Endothelial cell of umbilical vein (primary cell): Measurements from ENCODE around the gene LNPK. TPM values are rescaled to one million over a fixed set of nuclear protein-coding genes. Genes with fewer than 3 reads are reported as not detected.

Experiments used
- BruUV-seq: library from RNA; stranded (reverse); fragments of 400-500 nt; replicated peaks from 2 replicates; lab custom pipeline; 2021; lab: Mats Ljungman, UMichigan
- CTCF ChIA-PET: fragments of 300-600, 350-600 bp; sonication (Branson Sonifier 250); formaldehyde crosslinking; loops from one replicate; lab custom pipeline; 2021; ENCODE audit warnings: antibody characterized with exemption, inconsistent platforms; lab: Charles Lee
- POLR2A ChIA-PET: fragments of 300-600, 350-600 bp; sonication (Branson Sonifier 250); formaldehyde crosslinking; loops from one replicate; lab custom pipeline; 2021; ENCODE audit warnings: antibody characterized with exemption, inconsistent platforms; lab: Charles Lee
- DNase-seq: peaks from one replicate; pipeline ENCODE4 v3.0.0-alpha.2; 2011; ENCODE audit warnings: low read depth, low spot score
- FAIRE-seq: peaks from 2 replicates; lab custom pipeline; 2011; peaks lifted over from hg19 to GRCh38; lab: Jason Lieb, UNC
- H2AFZ ChIP-seq: 2 replicates; pipeline ENCODE4 v1.6.0; 2012; ENCODE audit warnings: low read depth, low read length, control low read depth, inconsistent platforms
- H3K27ac ChIP-seq: 2 replicates; pipeline ENCODE4 v1.5.1; 2011; ENCODE audit warnings: low read depth, mild to moderate bottlenecking, control low read depth, low read length, moderate library complexity; ENCODE audit not compliant: insufficient read depth
- H3K27me3 ChIP-seq, 2 experiments: 2 replicates each; pipeline versions ENCODE4 v1.6.0 to v1.6.1; 2011; ENCODE audit warnings: low read length in 2 of 2, mixed read lengths in 1 of 2; ENCODE audit not compliant: control insufficient read depth in 2 of 2, insufficient read depth in 2 of 2
- H3K36me3 ChIP-seq, 2 experiments: 2 replicates in 1 of 2; 3 replicates in 1 of 2; pipeline ENCODE4 v1.5.1; 2011; ENCODE audit warnings: low read length in 2 of 2, mild to moderate bottlenecking in 1 of 2, moderate library complexity in 1 of 2; ENCODE audit not compliant: control insufficient read depth in 2 of 2, insufficient read depth in 2 of 2; ENCODE audit errors: extremely low read depth in 1 of 2
- H3K4me1 ChIP-seq: 3 replicates; pipeline ENCODE4 v1.5.1; 2011; ENCODE audit warnings: mild to moderate bottlenecking, low read length; ENCODE audit not compliant: control insufficient read depth, insufficient read depth; ENCODE audit errors: extremely low read depth
- H3K4me2 ChIP-seq: 2 replicates; pipeline ENCODE4 v1.6.1; 2011; ENCODE audit warnings: low read length, control low read depth, mixed read lengths; ENCODE audit not compliant: insufficient read depth
- H3K4me3 ChIP-seq, 3 experiments: fragments of 200-600 bp in 1 of 3; sonication (generic), shearing (Covaris generic) in 1 of 3; replicated peaks in 1 of 3; 2 replicates each; pipeline ENCODE4 v1.5.1; 2011 to 2016; ENCODE audit warnings: control low read depth in 3 of 3, low read length in 3 of 3, mild to moderate bottlenecking in 2 of 3, inconsistent platforms in 1 of 3, low read depth in 1 of 3, moderate library complexity in 1 of 3; ENCODE audit not compliant: insufficient read depth in 1 of 3
- H3K79me2 ChIP-seq: 2 replicates; pipeline ENCODE4 v1.6.0; 2012; ENCODE audit warnings: low read length, inconsistent platforms; ENCODE audit not compliant: control insufficient read depth, insufficient read depth
- H3K9ac ChIP-seq: replicated peaks from 2 replicates; pipeline ENCODE3; 2011; ENCODE audit warnings: low read length, control low read depth; ENCODE audit not compliant: insufficient read depth; ENCODE audit errors: extremely low read depth
- H3K9me1 ChIP-seq: replicated peaks from 3 replicates; pipeline ENCODE4 v1.6.0; 2011; ENCODE audit warnings: mild to moderate bottlenecking, low read length; ENCODE audit not compliant: control insufficient read depth, insufficient read depth; ENCODE audit errors: extremely low read depth
- H3K9me3 ChIP-seq: replicated peaks from 2 replicates; pipeline ENCODE4 v1.5.1; 2012; ENCODE audit warnings: low read length, inconsistent platforms; ENCODE audit not compliant: control insufficient read depth, insufficient read depth
- H4K20me1 ChIP-seq: replicated peaks from 2 replicates; pipeline ENCODE3; 2011; ENCODE audit warnings: mild to moderate bottlenecking, low read length; ENCODE audit not compliant: control insufficient read depth, insufficient read depth; ENCODE audit errors: extremely low read depth
- CTCF ChIP-seq, 2 donors: IDR thresholded peaks; 1 replicate in 1 of 2; 2 replicates in 1 of 2; pipeline ENCODE4 v1.5.1; 2011; ENCODE audit warnings: low read length in 2 of 2, mild to moderate bottlenecking in 2 of 2, moderate library complexity in 2 of 2, control low read depth in 1 of 2, inconsistent platforms in 1 of 2, low read depth in 1 of 2; ENCODE audit not compliant: insufficient read depth in 1 of 2; ENCODE audit errors: extremely low read depth in 1 of 2
- EZH2 ChIP-seq: IDR thresholded peaks from 2 replicates; pipeline ENCODE4 v1.6.1; 2012; ENCODE audit warnings: borderline replicate concordance, low read depth, mild to moderate bottlenecking, moderate library complexity, low read length, inconsistent platforms; ENCODE audit not compliant: severe bottlenecking
- FOS ChIP-seq: IDR thresholded peaks from 2 replicates; pipeline ENCODE4 v1.6.1; 2011; ENCODE audit warnings: mild to moderate bottlenecking, low read length, moderate library complexity, borderline replicate concordance; ENCODE audit not compliant: insufficient read depth
- MAX ChIP-seq: IDR thresholded peaks from 2 replicates; pipeline ENCODE4 v1.6.1; 2011; ENCODE audit not compliant: insufficient read depth, insufficient read length
- MYC ChIP-seq: IDR thresholded peaks from one replicate; pipeline ENCODE4 v1.6.1; 2011; ENCODE audit warnings: mild to moderate bottlenecking, low read depth, low read length
- POLR2A ChIP-seq: IDR thresholded peaks from 2 replicates; pipeline ENCODE4 v1.6.1; 2012; ENCODE audit warnings: low read depth, mild to moderate bottlenecking, control low read depth, low read length
- dilution Hi-C: fragments of 300-500 bp; cut with MboI; formaldehyde crosslinking; loops from one replicate; pipeline ENCODE4 v1.15.0; 2019; ENCODE audit warnings: low sequenced_read_pairs; ENCODE audit not compliant: extremely low pct_ligation_motif_present
- intact Hi-C: fragments of 100-400 bp; cut with micrococcal nuclease; formaldehyde crosslinking; loops from one replicate; pipeline ENCODE4 v1.10.0; 2022
- polyA plus RNA-seq, 4 experiments: library from polyadenylated mRNA; depleted of rRNA in 3 of 4; stranded (reverse) in 3 of 4; unstranded in 1 of 4; fragments of >200 nt; gene quantifications; 2 replicates each; pipeline versions ENCODE4 v1.2.1 to v1.2.3, GENCODE V29; 2011 to 2012; ENCODE audit warnings: missing spikeins in 1 of 4
- total RNA-seq: library from RNA; stranded (reverse); gene quantifications from 2 replicates; pipeline ENCODE4 v1.2.3, GENCODE V29; 2021

The LNPK gene
- total and polyA plus RNA-seq, 2 donors (not counting 3 experiments of a cell fraction or from before 2014, with no cell fraction given) = 2.4 to 11.2 TPM

- Histone ChIP-seq H3K4me3 (no peak overlapping the region), H3K9me3 (no peaks in the 10 kb centered on the region), H3K79me2 (no peaks in the 10 kb centered on the region), H4K20me1 (no peaks in the 10 kb centered on the region), H3K9me1 (no peaks in the 10 kb centered on the region), H3K36me3 (no peaks in the 10 kb centered on the region), H3K4me2 (no peak overlapping the region), H3K4me1 (no peaks in the 10 kb centered on the region), H3K9ac (no peak overlapping the region), H3K27me3 (no peaks in the 10 kb centered on the region), H3K27ac (no peak overlapping the region), H2AFZ (no peak overlapping the region)
- FAIRE-seq = no peak
- no TSS peak for BruUV-seq
- intact Hi-C loops = no loop called here
- TF ChIP-seq MYC (no peak), CTCF (IDR thresholded peaks at IDR 0.05; ENCODE audit: extremely low read depth in 1 of 2, insufficient read depth in 1 of 2, low read depth in 1 of 2, low read length in 2 of 2) (no peak), MAX (no peak), EZH2 (no peak)
- dilution Hi-C loops = no loop called here
- ChIA-PET POLR2A (no interaction called here), CTCF (no interaction called here)
- DNase-seq = no peak
Measured at GRCh38 chr2:176018708-176019107, 16.6 kb upstream of the LNPK start.

GRCh38 chr2:176009445-176009844, 7.4 kb upstream of the LNPK start:
- H3K79me2 ChIP-seq = no peaks in the 10 kb centered on the region
- H4K20me1 ChIP-seq = no peaks in the 10 kb centered on the region
- no peak for TF ChIP-seq MAX
- TF ChIP-seq MYC = no peak
- no peak for TF ChIP-seq CTCF (IDR thresholded peaks at IDR 0.05; ENCODE audit: extremely low read depth in 1 of 2, insufficient read depth in 1 of 2, low read depth in 1 of 2, low read length in 2 of 2)
- TF ChIP-seq POLR2A = no peak
- no peak for TF ChIP-seq FOS
- CTCF ChIA-PET = interaction anchor here (1.4 to 1.8 kb wide), 2 partner anchors 8 to 319 kb away, joined by 4 read pairs; partner anchors contain the start of gene LNPK
- H3K4me3 ChIP-seq = no peak overlapping the region
- no peaks in the 10 kb centered on the region for H3K9me3 ChIP-seq
- FAIRE-seq (no peak), DNase-seq (no peak)
- H3K9me1 ChIP-seq = no peaks in the 10 kb centered on the region
- POLR2A ChIA-PET = interaction anchor here (1.0 kb wide), 1 partner anchor 14 kb away, joined by 3 read pairs; no protein-coding TSS in a partner anchor
- dilution Hi-C loops = no loop called here
- no peaks in the 10 kb centered on the region for H3K4me1 ChIP-seq
- H3K4me2 ChIP-seq = no peak overlapping the region
- intact Hi-C loops = no loop called here
- H2AFZ ChIP-seq = no peak overlapping the region
- no peak overlapping the region for H3K27ac ChIP-seq
- no peaks in the 10 kb centered on the region for H3K36me3 ChIP-seq
- H3K27me3 ChIP-seq = peaks cover 3 to 6% of the 10 kb centered on the region in 2 experiments
- H3K9ac ChIP-seq = no peak overlapping the region
- no TSS peak for BruUV-seq
